ENCODE results near the gene CTAGE9.

- TF ChIP-seq CTCF (IDR thresholded peaks at IDR 0.05; ENCODE audit: low read length) (no peak), EZH2 (IDR thresholded peaks at IDR 0.05; ENCODE audit: borderline replicate concordance, low read length) (no peak)
Observed at GRCh38 chr6:131740161-131740560, 29.3 kb upstream of the CTAGE9 start.

All from OCI-LY1 (cell line).